ENCODE data around the gene SLC41A3.

DNA sequence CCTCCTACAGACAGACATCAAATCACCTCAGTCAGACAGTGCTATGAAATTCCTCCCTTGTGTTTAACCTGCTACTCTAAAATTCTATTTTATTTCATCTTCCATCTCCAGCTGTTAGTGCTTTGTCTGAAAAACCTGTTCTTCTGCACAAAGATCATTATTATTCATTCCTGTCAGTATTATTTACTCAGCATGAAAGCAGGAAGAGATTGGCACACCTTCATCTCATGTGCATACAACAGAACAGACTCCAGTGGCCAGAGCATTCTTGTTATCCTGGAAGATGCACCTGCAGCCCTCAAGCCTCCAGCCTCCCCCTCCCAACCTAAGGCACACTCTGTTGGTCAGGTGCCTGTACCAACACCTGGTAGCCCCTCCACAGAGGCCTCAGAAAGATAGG, 116.8 kb downstream of the SLC41A3 start:
- TF ChIP-seq, protein P1, sequence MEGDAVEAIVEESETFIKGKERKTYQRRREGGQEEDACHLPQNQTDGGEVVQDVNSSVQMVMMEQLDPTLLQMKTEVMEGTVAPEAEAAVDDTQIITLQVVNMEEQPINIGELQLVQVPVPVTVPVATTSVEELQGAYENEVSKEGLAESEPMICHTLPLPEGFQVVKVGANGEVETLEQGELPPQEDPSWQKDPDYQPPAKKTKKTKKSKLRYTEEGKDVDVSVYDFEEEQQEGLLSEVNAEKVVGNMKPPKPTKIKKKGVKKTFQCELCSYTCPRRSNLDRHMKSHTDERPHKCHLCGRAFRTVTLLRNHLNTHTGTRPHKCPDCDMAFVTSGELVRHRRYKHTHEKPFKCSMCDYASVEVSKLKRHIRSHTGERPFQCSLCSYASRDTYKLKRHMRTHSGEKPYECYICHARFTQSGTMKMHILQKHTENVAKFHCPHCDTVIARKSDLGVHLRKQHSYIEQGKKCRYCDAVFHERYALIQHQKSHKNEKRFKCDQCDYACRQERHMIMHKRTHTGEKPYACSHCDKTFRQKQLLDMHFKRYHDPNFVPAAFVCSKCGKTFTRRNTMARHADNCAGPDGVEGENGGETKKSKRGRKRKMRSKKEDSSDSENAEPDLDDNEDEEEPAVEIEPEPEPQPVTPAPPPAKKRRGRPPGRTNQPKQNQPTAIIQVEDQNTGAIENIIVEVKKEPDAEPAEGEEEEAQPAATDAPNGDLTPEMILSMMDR (IDR thresholded peaks at IDR 0.05) = no peak
- TF ChIP-seq POLR2A (IDR thresholded peaks at IDR 0.05) (no peak), POLR2AphosphoS5 (IDR thresholded peaks at IDR 0.05) (no peak), EP300 (IDR thresholded peaks at IDR 0.05; ENCODE audit: low read depth) (no peak)

All from transverse colon (tissue), 4 donors.